Choroid plexus epithelial cell (primary cell): ENCODE results near the gene SAMD4A.

ENCODE experiments used
- DNase-seq: peaks from one replicate; pipeline ENCODE4 v3.0.0-alpha.2; 2010; ENCODE audit warnings: low read depth
- H3K4me3 ChIP-seq: 2 replicates; pipeline ENCODE4 v1.5.1; 2011; ENCODE audit warnings: low read depth, mild to moderate bottlenecking, control low read depth, low read length, moderate library complexity
- TF ChIP-seq, protein P1 (sequence below): conservative IDR thresholded peaks from 2 replicates; pipeline ENCODE4 v1.5.1; 2011; ENCODE audit warnings: low read depth, mild to moderate bottlenecking, control low read depth, inconsistent platforms, low read length, moderate library complexity

Gene SAMD4A

DNA sequence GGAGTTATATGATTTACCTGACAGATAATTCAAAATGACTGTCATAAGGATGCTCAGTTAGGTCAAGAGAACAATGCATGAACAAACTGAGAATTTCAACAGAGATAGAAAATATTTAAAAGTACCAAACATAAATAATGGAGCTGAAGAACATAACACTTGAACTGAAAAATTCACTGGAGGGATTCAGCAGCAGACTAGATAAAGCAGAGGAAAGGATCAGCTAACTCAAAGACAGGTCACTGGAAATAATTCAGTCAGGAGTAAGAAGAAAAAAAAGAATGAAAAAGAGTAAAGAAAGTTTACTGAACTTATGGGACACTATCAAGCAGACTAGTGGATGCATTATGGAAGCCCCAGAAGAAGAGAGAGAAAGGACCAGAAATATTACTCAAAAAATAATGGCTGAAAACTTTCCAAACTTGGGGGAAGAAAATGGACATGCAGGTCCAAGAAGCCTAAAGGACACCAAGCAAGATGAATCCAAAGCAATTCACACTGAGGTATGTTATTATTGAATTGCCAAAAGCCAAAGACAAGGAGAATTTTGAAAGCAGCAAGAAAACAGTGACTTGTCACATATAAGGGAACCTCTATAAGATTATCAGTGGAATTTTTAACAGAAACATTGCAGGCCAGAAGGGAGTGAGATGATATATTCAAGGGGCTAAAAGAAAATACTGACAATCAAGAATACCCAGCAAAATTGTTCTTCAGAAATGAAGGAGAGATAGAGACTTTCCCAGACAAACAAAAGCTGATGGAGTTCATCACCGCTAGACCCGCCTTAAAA, 257.0 kb downstream of the SAMD4A start:
- TF ChIP-seq, protein P1, sequence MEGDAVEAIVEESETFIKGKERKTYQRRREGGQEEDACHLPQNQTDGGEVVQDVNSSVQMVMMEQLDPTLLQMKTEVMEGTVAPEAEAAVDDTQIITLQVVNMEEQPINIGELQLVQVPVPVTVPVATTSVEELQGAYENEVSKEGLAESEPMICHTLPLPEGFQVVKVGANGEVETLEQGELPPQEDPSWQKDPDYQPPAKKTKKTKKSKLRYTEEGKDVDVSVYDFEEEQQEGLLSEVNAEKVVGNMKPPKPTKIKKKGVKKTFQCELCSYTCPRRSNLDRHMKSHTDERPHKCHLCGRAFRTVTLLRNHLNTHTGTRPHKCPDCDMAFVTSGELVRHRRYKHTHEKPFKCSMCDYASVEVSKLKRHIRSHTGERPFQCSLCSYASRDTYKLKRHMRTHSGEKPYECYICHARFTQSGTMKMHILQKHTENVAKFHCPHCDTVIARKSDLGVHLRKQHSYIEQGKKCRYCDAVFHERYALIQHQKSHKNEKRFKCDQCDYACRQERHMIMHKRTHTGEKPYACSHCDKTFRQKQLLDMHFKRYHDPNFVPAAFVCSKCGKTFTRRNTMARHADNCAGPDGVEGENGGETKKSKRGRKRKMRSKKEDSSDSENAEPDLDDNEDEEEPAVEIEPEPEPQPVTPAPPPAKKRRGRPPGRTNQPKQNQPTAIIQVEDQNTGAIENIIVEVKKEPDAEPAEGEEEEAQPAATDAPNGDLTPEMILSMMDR = no peak
- DNase-seq = no peak
- no peak overlapping the region for H3K4me3 ChIP-seq

DNA sequence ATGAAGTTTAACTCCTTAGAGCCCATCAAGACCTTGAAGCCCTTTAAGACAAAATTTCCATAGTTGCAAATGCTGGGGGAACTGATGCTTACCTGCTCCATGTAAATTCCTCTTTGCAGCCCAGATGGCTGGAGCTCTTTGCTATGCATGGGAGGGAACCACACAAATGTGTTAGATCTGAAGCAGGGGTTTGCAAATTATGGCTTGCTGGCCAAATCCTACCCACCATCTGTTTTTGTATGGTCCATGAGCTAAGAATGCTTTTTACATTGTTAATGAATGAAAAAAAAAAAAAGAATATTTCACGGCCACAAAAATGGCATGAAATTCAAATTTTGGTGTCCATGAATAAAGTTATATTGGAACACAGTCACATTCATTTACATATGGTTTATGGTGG, 261.1 kb downstream of the SAMD4A start:
- DNase-seq = no peak
- H3K4me3 ChIP-seq = no peak overlapping the region
- TF ChIP-seq, protein P1 = no peak

DNA sequence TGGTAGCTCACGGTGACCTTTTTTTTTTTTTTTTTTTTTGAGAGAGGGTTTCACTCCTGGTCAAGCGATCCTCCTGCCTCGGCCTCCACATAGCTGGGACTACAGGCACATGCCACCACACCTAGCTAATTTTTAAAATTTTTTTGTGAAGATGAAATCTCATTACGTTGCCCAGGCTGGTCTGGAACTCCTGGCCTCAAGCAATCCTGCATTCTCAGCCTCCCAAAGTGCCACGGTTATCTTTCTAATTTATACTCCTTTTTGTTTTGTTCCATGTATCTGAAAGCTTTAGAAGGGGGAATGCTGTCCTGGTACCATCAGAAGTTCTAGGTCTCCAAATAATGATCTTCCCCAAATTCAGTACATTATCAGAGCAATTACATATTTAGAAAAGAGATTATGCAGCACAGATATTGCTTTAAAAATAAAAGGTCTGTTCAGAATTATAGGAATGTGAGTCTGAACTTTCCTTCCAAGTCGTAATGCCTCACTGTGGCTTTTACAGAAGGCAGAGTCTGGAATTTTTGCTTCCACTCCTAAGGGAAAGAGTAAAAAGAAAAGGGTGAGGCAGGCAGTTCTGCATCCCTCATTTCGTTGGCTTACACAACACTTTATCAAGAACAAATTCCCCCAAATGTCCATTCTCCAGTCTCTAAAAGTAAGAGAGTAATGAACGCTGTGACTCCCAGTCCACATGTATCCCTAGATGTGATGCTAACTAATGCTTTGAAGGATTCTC, 262.7 kb downstream of the SAMD4A start:
- TF ChIP-seq, protein P1 = no peak
- DNase-seq = no peak
- no peak overlapping the region for H3K4me3 ChIP-seq

DNA sequence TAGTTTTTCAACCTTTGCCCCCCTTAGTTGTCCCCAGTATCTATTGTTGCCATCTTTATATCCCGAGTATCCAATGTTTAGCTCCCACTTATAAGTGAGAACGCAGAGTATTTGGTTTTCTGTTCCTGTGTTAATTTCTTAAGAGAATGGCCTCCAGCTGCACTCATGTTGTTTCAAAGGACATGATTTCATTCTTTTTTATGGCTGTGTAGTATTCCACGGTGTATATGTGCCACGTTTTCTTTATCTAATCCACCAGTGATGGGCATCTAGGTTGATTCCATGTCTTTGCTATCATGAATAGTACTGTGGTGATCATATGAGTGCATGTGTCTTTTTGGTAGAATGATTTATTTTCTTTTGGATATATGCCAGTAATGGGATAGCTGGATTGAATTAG, 263.7 kb downstream of the SAMD4A start:
- no peak for DNase-seq
- H3K4me3 ChIP-seq = no peak overlapping the region
- TF ChIP-seq, protein P1 = no peak

DNA sequence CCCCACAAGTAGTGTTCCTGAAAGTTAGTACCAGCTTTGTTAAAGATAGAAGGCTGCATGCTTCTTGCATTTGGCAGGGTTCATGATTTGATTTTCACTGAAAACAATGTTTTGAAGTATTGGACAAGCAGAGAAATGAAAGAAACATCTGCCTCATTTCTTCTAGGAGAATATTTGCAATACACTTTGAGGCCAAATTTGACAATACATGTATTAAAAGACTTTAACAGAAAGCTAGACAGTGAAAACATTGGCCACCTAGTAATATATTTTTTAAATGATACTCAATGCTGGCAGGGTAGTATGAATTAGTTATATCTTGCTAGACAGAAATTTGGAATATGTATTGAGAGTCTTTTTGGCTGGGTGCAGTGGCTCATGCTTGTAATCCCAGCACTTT, 267.2 kb downstream of the SAMD4A start:
- H3K4me3 ChIP-seq = no peak overlapping the region
- no peak for DNase-seq
- TF ChIP-seq, protein P1 = no peak

DNA sequence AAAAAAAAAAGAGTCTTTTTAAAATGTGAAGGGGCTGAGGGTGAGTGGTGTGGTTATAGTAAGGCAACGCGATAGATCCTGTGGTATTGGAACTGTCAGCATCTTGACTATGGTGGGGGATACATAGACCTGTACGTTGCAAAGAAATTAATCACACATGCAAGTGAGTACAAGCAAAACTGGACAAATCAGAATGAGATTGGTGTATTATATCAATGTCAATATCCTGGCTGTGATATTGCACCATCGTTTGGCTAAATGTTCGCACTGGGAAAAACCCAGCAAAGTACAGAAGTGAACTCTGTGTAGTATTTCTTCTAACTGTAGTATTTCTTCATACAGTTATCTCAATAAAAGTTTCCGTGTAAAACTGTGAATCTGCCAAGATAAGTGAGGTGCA, 267.8 kb downstream of the SAMD4A start:
- H3K4me3 ChIP-seq = no peak overlapping the region
- TF ChIP-seq, protein P1 = no peak
- no peak for DNase-seq
